ENCODE data around the gene PKNOX2. TPM values are rescaled to one million over a fixed set of nuclear protein-coding genes. Genes with fewer than 3 reads are reported as not detected.

Gene PKNOX2
- total RNA-seq, 4 donors from 2014 or later: 1.5 to 8.2 (median 3.6) TPM

GRCh38 chr11:125262194-125262829 lies 97.8 kb downstream of the PKNOX2 start:
- DNase-seq (ENCODE audit: low spot score in 2 of 2): no peak
- 86% methylated on average over 20 of the region's 20 CpGs for WGBS
- no peaks in the 10 kb centered on the region for H3K9me3 ChIP-seq
- peaks cover 14% of the 10 kb centered on the region for H3K27me3 ChIP-seq
- H3K4me3 ChIP-seq: no peak overlapping the region
- H3K27ac ChIP-seq: no peak overlapping the region
- TF ChIP-seq POLR2A (IDR thresholded peaks at IDR 0.05) (no peak), CTCF (IDR thresholded peaks at IDR 0.05) (no peak), POLR2AphosphoS5 (IDR thresholded peaks at IDR 0.05) (no peak), EP300 (IDR thresholded peaks at IDR 0.05) (no peak)
- H3K4me1 ChIP-seq: peaks cover 14% of the 10 kb centered on the region
- no peaks in the 10 kb centered on the region for H3K36me3 ChIP-seq

GRCh38 chr11:125262830-125263218 lies 98.3 kb downstream of the PKNOX2 start:
- no peak for DNase-seq (ENCODE audit: low spot score in 2 of 2)
- Histone ChIP-seq H3K27me3 (peaks cover 14% of the 10 kb centered on the region), H3K27ac (no peak overlapping the region), H3K4me3 (no peak overlapping the region), H3K9me3 (no peaks in the 10 kb centered on the region), H3K4me1 (peaks cover 14% of the 10 kb centered on the region), H3K36me3 (no peaks in the 10 kb centered on the region)
- 36% methylated on average over 10 of the region's 10 CpGs for WGBS
- TF ChIP-seq CTCF (IDR thresholded peaks at IDR 0.05) (no peak), POLR2AphosphoS5 (IDR thresholded peaks at IDR 0.05) (no peak), POLR2A (IDR thresholded peaks at IDR 0.05) (no peak), EP300 (IDR thresholded peaks at IDR 0.05) (no peak)

GRCh38 chr11:125263268-125263790 lies 98.8 kb downstream of the PKNOX2 start:
- H3K36me3 ChIP-seq: no peaks in the 10 kb centered on the region
- H3K27me3 ChIP-seq: peaks cover 14% of the 10 kb centered on the region
- WGBS: 14% methylated on average over 18 of the region's 29 CpGs
- no peak overlapping the region for H3K4me3 ChIP-seq
- H3K9me3 ChIP-seq: no peaks in the 10 kb centered on the region
- H3K27ac ChIP-seq: no peak overlapping the region
- no peak for DNase-seq (ENCODE audit: low spot score in 2 of 2)
- TF ChIP-seq CTCF (IDR thresholded peaks at IDR 0.05) (no peak), EP300 (IDR thresholded peaks at IDR 0.05) (no peak), POLR2A (IDR thresholded peaks at IDR 0.05) (no peak)
- H3K4me1 ChIP-seq: peaks cover 14% of the 10 kb centered on the region

GRCh38 chr11:125264100-125265022 lies 99.8 kb downstream of the PKNOX2 start:
- Histone ChIP-seq H3K9me3 (no peaks in the 10 kb centered on the region), H3K4me3 (no peak overlapping the region), H3K36me3 (no peaks in the 10 kb centered on the region), H3K4me1 (peaks cover 12% of the 10 kb centered on the region), H3K27ac (no peak overlapping the region), H3K27me3 (peaks cover 14% of the 10 kb centered on the region)
- no peak for DNase-seq (ENCODE audit: low spot score in 2 of 2)
- TF ChIP-seq CTCF (IDR thresholded peaks at IDR 0.05) (no peak), POLR2A (IDR thresholded peaks at IDR 0.05) (no peak), EP300 (IDR thresholded peaks at IDR 0.05) (no peak), POLR2AphosphoS5 (IDR thresholded peaks at IDR 0.05) (no peak)
- WGBS: 79% methylated on average over 14 of the region's 14 CpGs

- Histone ChIP-seq H3K27ac (no peak overlapping the region), H3K4me1 (peaks cover 12% of the 10 kb centered on the region), H3K27me3 (peaks cover 14% of the 10 kb centered on the region), H3K9me3 (no peaks in the 10 kb centered on the region), H3K36me3 (no peaks in the 10 kb centered on the region), H3K4me3 (no peak overlapping the region)
- no peak for DNase-seq (ENCODE audit: low spot score in 2 of 2)
- TF ChIP-seq POLR2A (IDR thresholded peaks at IDR 0.05): no peak
- no peak for TF ChIP-seq POLR2AphosphoS5 (IDR thresholded peaks at IDR 0.05)
- no peak for TF ChIP-seq CTCF (IDR thresholded peaks at IDR 0.05)
- no peak for TF ChIP-seq EP300 (IDR thresholded peaks at IDR 0.05)
- 92% methylated on average over 8 of the region's 8 CpGs for WGBS
Observed at GRCh38 chr11:125267548-125267947, 103.0 kb downstream of the PKNOX2 start.

Data from suprapubic skin (tissue), 4 donors.